Panc1 (cell line): Measurements from ENCODE around the gene SLC25A12.

Source experiments
- CTCF ChIP-seq: fragments of 450-650 bp; IDR thresholded peaks from 2 replicates; pipeline ENCODE4 v1.5.1; 2017; ENCODE audit warnings: mild to moderate bottlenecking
- TF ChIP-seq, protein P1 (sequence below), 2 experiments: IDR thresholded peaks; 2 replicates each; pipeline ENCODE4 v1.6.1; 2011 to 2012; ENCODE audit warnings: low read depth in 2 of 2, control low read depth in 1 of 2, low read length in 1 of 2, mild to moderate bottlenecking in 1 of 2, moderate library complexity in 1 of 2; ENCODE audit not compliant: insufficient read depth in 1 of 2

DNA sequence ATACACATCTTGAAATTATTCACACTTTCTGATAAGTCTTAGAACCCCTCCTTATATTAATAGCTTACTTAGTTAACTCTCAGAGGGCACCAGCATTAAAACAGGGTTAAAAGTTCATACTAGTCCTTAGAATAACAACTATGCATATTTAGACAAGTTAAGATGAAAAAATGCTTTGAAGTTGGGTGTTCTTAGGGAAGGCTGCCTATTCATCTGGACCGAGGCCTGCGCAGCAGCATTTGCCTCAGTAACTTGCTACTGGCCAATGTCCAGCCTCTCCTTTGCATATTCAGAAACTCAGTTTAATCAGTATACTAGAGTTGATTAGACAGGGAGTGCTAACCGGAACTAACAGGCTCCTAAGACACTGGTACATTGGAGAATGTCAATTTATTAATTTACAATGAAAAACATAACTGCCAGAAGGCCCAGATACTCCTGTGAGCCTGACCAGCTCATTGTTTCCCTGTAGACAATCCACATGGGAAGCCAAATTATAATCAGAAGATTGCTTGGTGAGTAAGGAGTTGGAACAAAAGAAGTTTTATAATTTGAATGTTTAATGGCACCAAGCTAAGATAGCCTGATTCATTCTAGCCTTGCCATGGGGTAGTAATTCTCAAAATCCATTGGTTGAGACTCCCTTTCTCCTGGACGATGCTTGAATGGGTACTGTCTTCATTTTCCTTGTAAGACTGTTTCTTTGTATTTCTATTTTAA, 157.9 kb downstream of the SLC25A12 start:
- TF ChIP-seq CTCF = no peak
- TF ChIP-seq, protein P1, sequence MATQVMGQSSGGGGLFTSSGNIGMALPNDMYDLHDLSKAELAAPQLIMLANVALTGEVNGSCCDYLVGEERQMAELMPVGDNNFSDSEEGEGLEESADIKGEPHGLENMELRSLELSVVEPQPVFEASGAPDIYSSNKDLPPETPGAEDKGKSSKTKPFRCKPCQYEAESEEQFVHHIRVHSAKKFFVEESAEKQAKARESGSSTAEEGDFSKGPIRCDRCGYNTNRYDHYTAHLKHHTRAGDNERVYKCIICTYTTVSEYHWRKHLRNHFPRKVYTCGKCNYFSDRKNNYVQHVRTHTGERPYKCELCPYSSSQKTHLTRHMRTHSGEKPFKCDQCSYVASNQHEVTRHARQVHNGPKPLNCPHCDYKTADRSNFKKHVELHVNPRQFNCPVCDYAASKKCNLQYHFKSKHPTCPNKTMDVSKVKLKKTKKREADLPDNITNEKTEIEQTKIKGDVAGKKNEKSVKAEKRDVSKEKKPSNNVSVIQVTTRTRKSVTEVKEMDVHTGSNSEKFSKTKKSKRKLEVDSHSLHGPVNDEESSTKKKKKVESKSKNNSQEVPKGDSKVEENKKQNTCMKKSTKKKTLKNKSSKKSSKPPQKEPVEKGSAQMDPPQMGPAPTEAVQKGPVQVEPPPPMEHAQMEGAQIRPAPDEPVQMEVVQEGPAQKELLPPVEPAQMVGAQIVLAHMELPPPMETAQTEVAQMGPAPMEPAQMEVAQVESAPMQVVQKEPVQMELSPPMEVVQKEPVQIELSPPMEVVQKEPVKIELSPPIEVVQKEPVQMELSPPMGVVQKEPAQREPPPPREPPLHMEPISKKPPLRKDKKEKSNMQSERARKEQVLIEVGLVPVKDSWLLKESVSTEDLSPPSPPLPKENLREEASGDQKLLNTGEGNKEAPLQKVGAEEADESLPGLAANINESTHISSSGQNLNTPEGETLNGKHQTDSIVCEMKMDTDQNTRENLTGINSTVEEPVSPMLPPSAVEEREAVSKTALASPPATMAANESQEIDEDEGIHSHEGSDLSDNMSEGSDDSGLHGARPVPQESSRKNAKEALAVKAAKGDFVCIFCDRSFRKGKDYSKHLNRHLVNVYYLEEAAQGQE (IDR thresholded peaks at IDR 0.05; ENCODE audit: insufficient read depth in 1 of 2, low read depth in 2 of 2, low read length in 1 of 2) = no peak
